Measurements from ENCODE around the gene KIAA1671.

GRCh38 chr22:24954856-24955255 lies 2.3 kb downstream of the KIAA1671 start:
- TF ChIP-seq SMC3 (IDR thresholded peaks at IDR 0.05; ENCODE audit: low read depth, low read length) (no peak), GATA2 (CRISPR knock-in tag; IDR thresholded peaks at IDR 0.05) (no peak), EZH2phosphoT487 (IDR thresholded peaks at IDR 0.05; ENCODE audit: borderline replicate concordance, low read depth) (no peak)
- TF ChIP-seq, protein P1, sequence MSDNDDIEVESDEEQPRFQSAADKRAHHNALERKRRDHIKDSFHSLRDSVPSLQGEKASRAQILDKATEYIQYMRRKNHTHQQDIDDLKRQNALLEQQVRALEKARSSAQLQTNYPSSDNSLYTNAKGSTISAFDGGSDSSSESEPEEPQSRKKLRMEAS (IDR thresholded peaks at IDR 0.05; ENCODE audit: low read depth): no peak
- TF ChIP-seq, protein P2, sequence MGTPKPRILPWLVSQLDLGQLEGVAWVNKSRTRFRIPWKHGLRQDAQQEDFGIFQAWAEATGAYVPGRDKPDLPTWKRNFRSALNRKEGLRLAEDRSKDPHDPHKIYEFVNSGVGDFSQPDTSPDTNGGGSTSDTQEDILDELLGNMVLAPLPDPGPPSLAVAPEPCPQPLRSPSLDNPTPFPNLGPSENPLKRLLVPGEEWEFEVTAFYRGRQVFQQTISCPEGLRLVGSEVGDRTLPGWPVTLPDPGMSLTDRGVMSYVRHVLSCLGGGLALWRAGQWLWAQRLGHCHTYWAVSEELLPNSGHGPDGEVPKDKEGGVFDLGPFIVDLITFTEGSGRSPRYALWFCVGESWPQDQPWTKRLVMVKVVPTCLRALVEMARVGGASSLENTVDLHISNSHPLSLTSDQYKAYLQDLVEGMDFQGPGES (IDR thresholded peaks at IDR 0.05; ENCODE audit: low read depth, low read length): no peak
- TF ChIP-seq, protein P3, sequence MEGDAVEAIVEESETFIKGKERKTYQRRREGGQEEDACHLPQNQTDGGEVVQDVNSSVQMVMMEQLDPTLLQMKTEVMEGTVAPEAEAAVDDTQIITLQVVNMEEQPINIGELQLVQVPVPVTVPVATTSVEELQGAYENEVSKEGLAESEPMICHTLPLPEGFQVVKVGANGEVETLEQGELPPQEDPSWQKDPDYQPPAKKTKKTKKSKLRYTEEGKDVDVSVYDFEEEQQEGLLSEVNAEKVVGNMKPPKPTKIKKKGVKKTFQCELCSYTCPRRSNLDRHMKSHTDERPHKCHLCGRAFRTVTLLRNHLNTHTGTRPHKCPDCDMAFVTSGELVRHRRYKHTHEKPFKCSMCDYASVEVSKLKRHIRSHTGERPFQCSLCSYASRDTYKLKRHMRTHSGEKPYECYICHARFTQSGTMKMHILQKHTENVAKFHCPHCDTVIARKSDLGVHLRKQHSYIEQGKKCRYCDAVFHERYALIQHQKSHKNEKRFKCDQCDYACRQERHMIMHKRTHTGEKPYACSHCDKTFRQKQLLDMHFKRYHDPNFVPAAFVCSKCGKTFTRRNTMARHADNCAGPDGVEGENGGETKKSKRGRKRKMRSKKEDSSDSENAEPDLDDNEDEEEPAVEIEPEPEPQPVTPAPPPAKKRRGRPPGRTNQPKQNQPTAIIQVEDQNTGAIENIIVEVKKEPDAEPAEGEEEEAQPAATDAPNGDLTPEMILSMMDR (IDR thresholded peaks at IDR 0.05): no peak
